DMS114 treated with DMSO at 0.1 percent for 48 hours (cell line): ENCODE data around the gene SLC51B.
"Not testable (repeated sequence)": the region's sequence is repeated elsewhere in the genome, so short reads cannot be mapped to it uniquely, and the experiment has no call there.

Source experiments
- DNase-seq: peaks from one replicate; lab custom pipeline; 2025; ENCODE audit not compliant: unreplicated experiment; lab: John Stamatoyannopoulos, UW

Gene SLC51B

DNA sequence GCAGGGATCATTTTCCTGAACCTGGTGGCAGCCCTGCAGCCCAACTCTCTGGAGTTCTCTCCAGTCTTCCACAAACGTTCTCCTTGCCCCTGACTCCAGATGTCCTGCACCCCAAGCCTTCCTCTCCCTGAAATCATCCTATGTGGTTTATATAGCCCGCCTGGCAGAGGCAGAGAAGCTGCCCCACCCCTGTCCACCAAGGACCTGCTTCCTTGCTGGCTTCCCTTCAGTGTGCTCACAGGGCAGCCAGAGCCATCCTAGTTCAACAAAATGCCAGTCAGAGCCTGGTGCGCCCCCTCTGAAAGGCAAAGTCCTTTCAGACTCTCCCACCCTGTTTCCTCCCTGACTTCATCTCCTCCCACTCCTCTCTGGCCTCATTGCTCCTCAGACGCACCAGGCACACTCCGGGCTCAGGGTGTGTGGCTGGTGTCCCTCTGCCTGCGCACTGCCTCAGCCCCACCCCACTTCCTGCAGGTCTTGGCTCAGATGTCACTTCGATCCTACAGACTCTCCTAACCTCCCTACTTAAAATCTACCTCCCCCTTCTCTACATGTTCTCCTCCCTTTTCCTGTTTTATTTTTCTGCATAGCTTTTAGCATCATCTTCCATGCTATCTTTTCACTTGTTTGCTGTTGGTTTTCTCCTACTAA, 37.2 kb downstream of the SLC51B start:
- no peak for DNase-seq

DNA sequence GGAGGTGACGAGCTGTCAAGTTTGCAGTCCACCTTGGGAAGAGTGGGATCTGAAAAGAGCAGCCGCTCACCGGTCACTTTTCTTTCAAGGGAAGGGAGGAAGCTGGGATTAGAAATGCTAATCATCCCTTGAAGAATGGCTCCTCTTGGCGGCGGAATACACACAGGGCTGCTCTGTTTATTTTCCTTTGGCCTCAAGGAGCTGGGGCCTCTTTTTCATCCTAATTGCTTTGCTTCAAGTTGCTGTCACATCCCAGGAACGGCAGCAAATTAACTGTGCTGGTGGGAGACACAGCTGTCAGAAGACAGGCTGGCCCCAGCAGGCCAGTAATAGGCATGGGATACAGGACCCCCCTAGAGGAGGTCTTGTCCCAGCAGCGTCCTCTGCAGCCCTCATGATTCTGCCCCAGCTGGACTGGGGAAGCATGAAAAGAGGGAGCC, 38.1 kb downstream of the SLC51B start:
- DNase-seq, result peak; percentile 19

DNA sequence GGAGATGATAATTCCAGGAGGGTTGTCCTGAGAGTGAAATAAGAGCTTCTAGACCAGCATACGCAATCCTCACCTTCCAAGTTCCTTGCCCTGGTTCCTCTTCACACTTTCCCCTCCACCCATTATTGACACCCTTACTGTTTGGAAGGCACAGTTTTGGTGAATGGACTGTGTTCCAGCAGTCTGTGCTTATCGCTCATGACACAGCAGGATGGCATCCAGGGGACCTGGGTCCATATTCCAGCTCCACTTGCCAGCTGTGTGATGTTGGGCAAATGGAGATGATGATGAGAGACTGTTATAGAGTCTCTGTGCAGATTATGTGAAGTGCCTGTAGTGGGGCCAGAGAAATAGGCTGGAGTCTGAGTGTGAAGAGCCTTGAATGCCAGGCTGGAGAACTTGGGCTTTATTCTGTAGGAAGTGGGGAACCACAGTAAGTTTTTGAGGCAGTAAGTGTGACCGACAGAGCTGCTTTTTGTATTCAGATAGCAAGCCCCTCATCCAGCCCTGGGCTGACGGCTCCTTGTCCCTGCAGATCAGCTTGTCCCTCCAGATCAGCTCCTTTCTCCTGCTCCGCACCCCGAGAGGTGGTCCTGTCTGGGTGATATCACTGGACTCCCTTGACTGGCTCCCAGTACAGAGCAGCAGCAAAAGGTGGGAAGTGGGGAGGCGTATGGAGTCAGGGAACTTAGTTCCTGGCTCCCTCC, 39.5 kb downstream of the SLC51B start:
- no peak for DNase-seq

DNA sequence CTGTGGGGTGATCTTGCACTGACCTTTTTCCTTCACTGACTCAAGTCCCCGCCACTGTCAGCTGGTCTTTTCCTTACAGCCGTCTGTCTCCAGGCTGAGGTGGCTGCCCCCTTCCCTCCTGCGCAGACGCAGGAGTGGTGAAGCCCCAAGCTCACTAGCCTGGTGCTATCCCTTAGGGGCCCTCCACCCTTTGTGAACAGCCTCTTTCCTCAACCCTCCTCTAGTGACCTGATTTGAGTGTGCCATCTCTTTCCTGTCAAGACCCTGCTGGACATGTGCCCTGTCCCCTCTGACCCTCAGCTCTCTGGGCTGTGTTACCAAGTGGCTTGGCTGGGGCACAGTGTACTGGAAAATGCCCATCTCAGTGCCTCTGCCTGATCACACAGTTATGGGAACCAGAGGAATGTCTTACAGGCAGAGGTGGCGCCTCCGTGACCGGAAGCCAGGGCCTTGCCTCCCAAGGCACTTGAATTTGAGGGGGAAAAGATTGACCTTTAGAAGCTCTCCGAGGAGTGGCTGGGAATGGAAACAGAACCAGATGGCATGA, 40.1 kb downstream of the SLC51B start:
- DNase-seq, result no peak

DNA sequence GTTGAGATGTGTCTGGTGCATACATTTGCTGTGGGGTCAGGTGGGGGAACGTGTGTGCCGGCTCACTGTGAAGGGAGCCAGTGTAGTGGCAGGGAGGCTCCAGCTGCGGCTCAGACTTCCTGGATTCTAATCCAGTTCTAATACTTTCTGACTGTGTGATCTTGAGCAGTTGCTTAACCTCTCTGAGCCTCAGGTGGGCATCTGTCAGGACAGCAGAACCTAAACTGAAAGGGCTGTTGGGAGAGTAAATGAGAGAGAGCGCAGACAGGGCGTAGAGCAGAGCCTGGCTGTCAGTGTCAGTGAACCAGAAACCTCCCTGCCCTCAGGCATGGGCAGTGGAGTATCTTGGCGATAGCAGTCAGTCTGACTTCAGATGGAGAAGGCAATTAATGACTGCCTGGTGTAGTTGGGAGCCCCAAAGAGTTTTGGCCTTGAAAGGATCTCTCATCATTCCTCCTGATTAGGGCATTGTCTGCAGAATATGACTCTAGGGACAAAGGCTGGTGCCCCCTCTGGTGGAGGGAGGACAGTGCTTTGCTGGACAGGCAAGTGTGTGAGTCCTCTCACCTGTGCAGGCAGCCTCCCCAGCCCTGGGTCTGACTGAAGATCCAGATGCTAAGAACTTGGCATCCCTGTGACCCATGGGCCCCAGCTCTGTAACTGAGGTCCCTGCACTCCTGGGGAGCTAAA, 40.9 kb downstream of the SLC51B start:
- no peak for DNase-seq

DNA sequence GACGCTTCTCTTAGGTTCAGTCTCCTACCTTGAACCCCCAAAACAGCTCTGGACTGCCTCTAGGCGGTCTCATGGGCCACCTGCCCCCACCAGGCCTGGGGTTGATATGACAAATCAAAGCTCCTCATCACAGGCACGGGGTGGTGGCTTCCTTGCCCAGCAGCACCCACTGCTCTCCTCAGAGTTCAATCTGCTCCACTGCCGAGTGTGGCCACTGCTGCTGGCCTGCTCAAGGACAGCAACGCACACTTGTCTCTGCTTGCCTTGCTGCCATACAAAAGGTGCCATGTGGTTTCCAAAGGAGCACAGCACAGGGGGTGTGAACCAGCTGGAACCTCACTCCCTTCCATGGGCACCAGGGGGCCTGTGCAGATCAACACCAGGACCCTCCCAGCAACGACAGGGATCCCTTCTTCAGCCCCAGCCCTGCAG, 41.5 kb downstream of the SLC51B start:
- peak; percentile 27 for DNase-seq

DNA sequence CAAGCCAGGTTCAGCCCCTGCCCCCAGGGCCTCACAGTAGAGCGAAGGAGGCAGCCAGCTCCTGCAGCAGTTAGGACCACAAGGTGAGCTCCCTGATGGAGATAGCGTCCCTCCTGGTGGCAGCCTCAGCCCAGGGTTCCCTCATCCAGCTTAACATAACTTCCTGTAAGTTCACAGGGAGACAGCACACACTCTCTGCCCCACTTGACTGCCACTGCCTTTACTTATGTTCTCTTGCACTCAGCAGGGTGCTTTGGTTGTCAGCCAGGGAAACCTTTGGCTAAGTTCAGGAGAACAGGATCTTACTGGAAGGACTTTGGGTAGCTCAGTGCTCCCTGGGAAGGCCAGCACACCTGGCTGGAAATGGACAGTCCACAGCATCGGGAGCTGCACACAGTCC, 42.2 kb downstream of the SLC51B start:
- no peak for DNase-seq

DNA sequence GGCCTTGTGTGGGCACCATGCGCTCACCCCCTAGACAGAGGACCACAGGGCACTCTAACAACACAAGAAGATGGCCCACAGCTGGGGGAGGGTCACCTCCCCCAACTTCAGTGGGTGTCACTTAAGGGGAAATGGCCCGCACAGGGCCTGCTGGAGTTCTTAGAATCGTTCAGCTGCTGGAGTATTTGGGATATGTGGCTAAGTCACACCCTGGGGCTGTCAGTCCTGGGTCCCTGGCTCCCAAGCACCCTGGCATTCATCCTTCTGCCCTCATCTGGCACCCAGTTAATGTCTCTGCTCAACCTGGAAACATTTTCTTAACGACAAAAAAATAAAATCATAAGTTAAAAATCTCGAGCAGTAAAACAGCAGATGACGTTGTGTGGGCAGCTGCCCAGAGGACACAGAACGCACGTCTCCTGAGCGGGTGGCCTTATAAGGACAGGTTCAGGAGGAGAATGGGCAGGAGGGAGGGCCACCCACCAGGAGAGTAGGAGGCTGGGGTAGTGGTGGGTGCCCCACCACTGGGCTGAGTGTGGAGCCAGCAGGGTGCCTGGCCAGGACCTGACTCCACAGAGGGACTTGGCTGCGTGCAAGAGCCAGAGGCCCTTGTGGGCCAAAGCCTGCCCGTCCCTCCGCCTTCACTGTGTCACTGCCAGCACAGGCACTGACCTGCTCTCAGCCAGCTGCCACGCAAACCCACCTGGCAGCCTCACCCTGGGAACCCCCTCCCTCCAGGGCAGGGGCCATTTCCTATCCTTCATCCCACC, 42.9 kb downstream of the SLC51B start:
- no peak for DNase-seq

DNA sequence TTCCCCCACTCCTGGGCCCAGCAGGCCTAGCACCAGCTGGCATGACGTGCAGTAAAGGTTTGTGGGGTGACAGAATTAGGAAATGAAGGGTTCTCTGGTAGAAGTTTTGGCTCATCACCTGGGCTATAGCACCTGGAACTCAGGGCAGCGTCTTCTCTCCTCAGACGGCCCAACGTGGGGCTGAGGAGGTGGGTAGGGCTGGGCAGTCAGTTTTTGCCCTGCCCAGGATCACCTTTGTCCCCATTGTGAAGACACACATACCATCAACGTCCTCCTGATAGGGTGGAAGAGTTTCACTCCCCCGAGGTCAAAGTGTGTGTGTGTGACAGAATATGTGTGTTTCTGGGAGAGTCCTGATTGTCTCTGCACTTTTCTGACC, 43.4 kb downstream of the SLC51B start:
- DNase-seq, result no peak

DNA sequence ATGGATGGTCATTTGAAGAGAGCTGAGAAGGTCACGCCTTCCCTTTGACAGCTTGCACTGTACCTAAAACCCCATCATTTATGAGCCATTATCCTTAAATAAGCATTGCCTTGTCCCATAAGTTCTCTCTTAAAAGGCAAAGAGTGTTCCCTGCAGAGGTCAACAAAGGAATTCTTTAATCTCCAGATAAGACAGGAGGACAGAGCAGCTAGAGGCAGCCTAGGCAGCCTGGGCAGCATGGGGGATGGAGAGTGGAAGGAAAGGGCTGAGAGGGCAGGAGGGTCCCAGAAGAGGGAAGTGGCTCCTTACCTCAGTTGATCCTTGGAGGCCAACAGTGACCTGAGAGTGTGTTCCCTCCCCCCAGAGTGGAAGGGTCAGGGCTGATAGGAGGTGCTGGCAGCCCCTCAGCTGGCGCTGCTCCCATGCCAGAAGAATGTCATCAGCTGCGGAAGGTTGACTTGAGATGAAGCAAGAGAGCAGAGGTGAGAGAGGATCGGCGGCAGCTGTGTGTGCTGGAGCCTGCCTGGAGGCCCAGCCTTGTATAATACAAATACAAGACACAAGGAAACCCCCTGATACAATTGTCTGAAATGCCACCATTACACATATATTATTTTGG, 44.1 kb downstream of the SLC51B start:
- no peak for DNase-seq

DNA sequence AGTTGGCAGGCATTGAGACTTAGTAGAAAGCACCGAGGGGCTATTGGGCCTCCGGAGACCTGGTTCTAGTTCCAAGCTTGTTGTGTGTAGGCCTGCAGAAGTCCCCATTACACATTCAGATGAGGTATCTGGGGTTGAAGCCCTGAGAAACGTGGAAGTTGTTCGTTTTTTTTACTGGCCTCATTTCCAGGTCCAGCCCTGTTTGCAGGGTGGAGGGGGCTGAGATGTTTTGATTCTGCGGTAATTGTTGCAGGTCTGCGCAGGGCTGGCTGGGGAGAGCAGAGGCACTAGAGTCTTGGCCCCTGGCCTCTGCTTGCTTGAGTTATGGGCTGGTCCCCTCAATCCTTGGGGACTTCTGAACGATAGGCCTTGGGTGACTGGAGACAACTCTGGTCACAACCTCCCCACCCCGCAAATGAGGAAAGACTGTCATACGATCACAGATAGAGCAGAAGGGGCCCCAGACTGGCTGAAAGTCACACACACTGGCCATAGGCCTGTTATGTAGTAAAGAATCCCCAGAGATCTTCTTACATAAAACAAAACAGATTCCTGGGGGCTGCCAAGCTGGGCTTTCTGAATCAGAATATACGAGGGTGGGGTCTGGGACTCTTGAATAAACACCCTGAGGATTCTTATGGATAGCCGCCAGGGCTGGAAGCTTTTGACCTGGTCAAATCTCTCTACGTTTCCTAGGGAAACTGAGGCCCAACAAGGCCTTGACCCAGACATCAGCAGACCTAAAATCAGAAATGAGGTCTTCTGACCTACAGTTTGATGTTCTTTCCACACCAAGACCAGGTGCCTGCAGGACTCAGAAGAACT, 47.0 kb downstream of the SLC51B start:
- DNase-seq, result no peak

DNA sequence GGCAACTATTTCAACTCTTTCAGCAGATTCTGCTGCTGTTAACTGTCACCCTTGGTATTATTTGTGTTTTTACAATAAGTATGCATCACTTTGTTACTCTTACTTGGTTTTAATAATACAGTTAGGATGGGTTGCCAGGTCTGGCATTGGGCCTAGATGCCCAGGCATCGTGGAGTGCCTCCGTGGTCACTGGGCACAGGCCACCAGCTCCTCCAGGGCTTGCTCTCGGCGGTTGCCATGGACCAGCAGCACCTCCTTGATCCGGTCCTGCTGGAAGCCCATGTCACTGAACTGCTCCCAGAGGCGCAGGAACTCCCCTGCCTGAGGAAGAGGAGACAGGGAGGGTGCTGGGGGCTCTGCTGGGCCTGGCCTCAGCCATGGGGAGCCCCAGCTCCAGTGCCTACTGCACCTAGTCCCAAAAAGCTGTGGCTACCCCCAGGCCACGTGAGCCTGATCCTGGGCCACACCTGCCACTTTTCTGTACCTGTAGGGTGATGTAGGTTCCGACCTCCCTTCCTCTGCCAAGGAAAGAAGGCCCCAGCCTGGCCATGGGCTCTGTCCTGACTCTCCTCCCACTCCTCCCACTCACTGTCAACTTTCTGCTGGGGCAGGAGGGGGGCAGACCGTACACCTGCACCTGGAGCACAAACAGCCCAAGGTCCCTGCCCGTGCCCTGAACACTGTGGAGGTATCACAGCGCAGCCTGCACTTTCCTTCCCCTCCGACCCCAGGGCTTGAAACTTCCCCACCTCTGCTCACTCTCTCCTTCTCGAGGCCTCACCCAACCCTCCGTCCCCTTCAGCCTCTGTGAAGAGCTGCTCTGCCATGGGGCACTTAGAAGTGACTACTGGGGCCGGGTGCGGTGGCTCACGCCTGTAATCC, 48.0 kb downstream of the SLC51B start:
- no peak for DNase-seq

DNA sequence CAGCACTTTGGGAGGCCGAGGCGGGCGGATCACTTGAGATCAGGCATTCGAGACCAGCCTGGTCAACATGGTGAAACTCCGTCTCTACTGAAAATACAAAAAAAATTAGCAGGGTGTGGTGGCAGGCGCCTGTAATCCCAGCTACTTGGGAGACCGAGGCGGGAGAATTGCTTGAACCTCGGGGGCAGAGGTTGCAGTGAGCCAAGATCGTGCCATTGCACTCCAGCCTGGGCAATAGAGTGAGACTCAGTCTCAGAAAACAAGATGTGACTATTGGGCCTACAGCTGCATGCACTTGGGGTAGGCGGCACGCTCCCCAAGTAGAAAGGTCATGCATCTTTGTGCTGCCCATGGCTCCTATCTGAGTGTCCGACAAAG, 48.6 kb downstream of the SLC51B start:
- not testable (repeated sequence) for DNase-seq

DNA sequence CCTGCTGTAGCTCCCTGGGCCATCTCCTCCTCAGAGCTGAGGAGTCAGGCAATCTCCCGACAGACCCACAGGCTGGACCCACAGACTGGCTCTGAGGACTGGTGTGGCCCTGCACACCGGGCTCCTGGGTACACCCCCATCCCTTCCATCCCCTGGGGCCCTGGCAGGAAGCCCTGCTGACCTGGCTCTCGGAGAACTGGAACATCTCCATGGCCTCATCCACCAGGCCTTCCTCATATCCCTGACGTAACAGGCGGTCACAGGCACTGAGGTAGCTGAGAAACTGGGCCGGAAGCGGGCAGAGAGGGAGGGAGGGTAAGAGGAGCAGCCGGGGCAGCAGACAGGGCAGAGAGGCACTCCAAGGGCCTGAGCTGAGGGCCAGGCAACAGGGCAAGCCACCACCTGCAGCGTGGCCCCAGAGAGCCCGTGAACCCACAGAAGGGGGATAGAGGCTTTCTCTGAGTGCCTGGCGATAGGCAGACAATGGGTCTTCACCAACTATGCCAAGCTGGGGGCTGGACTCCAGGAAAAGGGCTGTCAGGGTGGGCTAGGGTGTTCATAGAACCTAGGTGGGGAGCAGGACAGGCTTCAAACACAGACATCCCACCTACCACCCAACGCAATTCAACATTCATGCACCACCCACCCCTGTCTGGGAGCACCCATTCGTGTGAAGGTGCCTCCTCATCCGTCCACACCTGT, 49.3 kb downstream of the SLC51B start:
- DNase-seq, result no peak

DNA sequence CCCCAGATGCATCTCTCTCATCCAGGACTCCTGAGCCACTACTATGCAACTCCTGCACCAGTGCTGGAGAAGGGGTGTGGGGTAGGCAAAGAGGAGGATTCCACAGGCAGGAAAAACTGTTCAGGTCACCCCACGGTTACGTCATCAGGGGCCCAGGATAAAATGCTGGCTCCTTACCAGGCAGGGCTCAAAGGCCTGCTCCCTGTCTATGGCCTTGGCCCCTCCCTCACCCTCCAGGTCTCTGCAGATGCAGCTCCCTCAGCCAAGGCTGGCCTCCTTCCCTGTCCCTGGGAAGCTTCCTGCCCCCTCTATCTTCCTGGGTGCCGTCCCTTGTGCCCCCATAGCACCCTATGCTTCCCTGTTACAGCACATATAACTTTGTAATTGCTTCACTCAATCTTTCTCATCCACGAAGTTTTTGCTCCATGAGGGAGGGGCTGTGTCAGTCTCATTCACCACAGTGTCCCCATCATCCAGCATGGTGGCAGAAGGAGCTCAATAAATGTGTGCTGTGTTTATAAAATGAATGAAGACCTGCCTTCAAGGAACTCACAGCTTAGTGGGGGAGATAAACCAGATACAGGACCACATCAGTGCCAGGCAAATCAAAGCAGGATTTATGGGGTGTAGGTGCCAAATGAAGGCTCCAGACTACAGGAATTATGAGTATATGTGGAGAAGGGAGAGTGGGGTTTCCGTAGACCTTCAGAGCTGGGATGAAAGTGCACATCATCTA, 50.0 kb downstream of the SLC51B start:
- DNase-seq, result no peak

DNA sequence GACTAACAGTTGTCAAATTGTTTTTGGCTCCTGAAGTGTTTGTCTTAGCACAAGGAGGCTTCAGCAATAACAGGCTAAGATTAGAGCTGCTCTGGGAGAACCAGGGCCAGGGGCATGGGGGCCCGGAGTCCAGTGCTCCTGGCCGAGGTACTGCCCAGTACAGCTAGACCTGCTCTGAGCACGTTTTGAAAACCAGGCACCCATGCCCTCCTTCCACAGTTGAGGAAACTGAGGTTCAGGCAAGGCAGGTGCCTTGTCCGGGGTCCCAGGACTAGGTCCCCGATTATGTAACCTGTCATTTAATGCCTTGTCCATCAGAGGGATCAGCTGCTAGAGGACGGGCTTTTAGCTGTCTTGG, 50.5 kb downstream of the SLC51B start:
- no peak for DNase-seq

DNA sequence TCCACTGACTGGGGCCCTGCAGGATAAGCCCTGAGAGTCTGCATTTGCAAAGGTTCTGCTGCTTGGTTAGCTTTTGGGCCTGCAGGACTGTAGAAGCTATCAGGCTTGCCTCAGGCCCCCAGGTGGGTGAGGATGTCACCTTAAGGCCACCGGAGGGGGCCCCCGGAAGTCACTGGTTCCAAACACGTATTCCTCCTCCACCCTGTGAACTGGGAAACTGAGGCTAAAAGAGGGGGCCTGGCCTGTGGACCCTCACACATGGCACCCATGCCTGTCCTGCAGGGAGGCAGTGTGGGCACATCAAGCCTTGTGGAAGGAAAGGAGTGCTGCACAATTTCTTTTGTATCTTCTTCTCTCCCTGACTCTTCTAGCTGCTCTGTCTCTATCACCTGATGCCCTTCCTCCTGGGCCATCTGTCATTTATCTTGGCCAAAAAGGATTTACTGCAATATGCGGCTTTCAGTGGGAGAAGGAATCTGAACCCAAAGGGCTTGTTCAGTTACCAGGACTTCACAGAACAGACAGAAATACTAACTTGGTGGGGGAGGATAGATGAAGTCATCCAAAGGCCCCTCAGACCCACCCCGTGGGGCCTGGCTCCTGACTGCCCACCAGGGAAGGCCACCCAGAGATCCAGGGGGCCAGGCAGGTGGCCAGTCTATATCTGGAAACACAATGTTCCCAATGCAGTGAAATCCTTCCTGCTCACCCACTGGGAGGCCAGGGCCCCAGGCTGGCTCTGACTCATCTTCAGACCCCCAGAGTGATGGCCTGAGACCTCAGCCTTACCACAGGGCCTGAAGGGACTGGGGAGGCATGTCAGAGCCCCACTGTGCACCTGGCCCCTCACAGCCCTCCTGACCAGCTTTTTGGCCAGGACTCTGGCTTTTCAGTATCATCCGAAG, 51.5 kb downstream of the SLC51B start:
- DNase-seq, result no peak
